Activated CD8-positive, alpha-beta memory T cell treated with anti-CD3 and anti-CD28 coated beads, Interleukin-2, amount 50 U/mL, for 24 hours (primary cell): ENCODE results near the gene SH2D3A.

Experiments used
- DNase-seq: peaks from one replicate; pipeline ENCODE4 v3.0.0-alpha.2; 2020; ENCODE audit errors: extremely low read depth

The SH2D3A gene

DNA sequence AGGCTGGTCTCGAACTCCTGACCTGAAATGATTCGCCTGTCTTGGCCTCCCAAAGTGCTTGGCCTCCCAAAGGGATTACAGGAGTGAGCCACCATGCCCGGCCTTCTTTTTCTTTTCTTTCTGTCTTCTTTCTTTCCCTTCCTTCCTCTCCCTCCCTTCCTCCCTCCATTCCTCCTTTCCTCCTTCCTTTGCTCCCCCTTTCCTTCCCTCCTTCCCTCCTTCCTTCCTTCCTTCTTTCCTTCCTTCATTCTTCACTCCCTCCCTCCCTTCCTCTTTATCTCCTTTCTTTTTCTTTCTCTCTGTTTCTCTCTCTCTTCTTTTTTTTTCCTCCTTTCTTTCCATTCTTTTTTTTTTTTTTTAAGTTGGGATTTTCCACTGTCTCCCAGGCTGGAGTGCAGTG, 58.9 kb downstream of the SH2D3A start:
- DNase-seq = no peak

DNA sequence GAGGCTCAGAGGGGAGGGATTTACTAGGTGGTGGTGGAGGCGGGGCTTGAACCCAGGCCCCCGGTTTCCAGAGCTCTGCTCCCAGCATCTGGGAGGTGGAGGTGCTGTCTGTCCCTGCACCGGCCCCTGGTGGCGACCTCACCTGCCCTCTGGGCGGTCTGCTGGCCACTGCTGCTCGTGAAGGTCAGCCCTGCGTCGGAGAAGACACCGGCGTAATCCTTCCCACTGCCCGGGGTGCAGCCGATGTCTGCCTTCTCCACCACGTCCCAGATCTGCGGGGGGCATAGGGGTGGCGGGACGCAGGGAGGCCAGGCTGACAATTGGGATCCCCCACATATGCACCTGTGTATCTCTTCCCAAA, 59.6 kb downstream of the SH2D3A start:
- no peak for DNase-seq

DNA sequence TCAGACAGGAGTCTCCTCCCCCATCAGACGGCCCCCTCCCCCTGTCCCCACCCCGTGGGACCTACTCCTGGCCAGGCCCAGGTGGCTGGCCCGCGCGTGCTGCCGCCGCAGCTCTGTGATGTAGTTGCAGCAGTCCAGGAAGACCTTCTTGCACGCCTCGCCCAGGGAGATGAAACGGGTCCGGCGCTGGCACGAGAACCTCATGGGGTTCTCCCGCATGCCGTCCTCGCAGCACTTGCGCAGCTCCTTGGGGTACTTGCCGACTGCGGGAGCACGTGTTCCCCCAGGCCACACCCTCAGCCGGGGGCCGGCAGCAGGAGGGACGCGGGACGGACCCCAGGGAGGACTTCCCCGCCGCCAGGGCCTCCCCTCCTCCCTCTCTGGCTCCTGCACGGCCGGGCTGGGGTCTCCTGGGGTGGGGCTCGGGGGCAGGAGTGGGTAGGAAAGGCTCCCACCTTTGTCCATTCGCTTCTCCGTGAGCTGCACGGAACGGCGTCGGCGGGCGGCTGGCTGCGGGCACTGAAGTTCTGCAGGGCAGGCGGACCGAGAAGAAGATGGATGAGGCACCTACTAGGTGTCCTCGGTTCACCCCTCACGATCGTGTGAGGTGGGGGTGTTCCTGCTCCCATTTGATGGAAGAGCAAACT, 60.1 kb downstream of the SH2D3A start:
- no peak for DNase-seq

DNA sequence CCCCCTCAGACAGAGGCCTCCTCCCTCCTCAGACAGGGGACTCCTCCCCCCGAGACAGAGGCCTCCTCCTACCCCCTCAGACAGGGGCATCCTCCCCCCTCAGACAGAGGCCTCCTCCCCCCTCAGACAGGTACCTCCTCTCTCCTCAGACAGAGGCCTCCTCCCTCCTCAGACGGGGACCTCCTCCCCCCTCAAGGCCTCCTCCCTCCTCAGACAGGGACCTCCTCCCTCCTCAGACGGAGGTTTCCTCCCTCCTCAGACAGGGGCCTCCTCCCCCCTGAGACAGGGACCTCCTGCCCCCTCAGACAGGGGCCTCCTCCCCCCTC, 60.6 kb downstream of the SH2D3A start:
- no peak for DNase-seq

DNA sequence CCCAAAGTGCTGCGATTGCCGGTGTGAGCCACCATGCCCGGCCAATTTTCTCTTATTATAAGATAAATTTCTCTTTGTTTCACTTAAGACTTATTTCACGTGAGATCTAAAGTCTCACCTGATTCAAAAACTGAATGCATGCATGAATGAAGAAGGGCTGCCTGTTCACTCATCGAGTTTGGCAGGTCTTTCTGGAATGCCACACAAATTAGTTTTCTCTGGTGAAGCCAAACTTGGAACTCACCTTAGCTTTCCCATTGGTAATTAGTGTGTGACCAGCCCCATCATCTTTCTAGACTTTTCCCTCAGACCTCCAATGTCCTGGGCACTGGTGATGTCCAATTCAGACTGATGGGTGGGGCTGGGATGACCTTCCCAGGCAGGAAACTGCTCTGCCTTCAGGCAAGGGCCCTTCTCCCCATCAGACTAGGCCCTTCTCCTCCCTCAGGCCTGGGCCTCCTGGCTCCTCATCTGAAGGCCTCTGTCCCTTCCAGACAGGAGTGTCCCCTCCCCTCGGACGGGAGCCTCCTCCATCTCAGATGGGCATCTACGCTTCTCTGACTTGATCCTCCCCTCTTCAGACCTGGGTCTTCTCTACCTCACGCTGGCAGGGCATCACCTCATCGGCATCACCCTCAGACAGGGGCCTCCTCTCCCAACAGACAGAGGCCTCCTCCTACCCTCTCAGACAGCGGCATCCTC, 61.2 kb downstream of the SH2D3A start:
- DNase-seq = no peak
